NB4 (cell line): ENCODE data around the gene SERPINB13.

ENCODE experiments used
- POLR2A ChIP-seq: IDR thresholded peaks from 2 replicates; pipeline ENCODE4 v1.6.1; 2011; ENCODE audit warnings: mild to moderate bottlenecking; ENCODE audit not compliant: insufficient read length; ENCODE audit errors: extremely low read depth
- TF ChIP-seq, protein P1 (sequence below): IDR thresholded peaks from one replicate; pipeline ENCODE4 v1.5.1; 2012; ENCODE audit warnings: low read depth, low read length

DNA sequence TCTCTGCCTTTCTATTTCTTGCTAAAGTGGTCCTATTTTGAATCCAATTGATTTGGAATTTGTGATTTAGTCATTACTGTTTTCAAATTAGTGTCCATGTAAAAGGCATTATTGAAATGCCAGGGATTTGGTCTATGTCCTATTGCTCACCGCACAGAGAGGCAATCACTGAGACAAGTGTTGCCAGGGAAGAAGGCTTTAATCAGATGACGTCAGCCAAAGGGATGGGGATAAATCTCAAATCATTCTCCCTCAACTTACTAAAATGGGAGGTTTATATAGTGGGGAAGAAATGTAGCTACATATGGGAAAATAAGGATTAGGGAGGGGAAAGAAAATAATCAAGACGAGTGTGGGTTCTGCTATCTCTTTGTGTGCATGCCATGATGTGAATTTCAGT, 35.4 kb upstream of the SERPINB13 start:
- TF ChIP-seq, protein P1, sequence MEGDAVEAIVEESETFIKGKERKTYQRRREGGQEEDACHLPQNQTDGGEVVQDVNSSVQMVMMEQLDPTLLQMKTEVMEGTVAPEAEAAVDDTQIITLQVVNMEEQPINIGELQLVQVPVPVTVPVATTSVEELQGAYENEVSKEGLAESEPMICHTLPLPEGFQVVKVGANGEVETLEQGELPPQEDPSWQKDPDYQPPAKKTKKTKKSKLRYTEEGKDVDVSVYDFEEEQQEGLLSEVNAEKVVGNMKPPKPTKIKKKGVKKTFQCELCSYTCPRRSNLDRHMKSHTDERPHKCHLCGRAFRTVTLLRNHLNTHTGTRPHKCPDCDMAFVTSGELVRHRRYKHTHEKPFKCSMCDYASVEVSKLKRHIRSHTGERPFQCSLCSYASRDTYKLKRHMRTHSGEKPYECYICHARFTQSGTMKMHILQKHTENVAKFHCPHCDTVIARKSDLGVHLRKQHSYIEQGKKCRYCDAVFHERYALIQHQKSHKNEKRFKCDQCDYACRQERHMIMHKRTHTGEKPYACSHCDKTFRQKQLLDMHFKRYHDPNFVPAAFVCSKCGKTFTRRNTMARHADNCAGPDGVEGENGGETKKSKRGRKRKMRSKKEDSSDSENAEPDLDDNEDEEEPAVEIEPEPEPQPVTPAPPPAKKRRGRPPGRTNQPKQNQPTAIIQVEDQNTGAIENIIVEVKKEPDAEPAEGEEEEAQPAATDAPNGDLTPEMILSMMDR, result no peak
- TF ChIP-seq POLR2A, result no peak
